Measurements from ENCODE around the gene MAP7D2.

DNA sequence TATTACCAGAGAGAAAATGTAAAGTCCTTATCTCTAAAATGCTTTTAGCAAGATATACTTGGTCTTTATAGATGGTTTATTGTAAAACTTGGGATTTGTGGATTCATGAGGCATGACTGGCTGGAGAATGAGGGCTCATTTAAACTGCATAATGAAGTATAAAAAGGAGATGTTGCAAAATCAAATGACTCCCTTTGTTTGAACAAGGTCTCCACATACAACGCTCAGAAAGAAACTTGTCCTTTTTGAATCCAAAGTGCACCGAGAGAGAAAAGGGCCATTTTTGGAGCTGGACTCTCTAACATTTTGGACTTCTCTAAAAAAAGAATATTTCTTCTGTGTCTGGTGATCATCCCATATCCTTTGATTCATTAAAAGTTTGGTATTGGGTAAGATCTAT, 32.6 kb upstream of the MAP7D2 start:
- no peak for TF ChIP-seq EZH2 (IDR thresholded peaks at IDR 0.05; ENCODE audit: borderline replicate concordance, low read depth, low read length, severe bottlenecking)
- TF ChIP-seq, protein P1, sequence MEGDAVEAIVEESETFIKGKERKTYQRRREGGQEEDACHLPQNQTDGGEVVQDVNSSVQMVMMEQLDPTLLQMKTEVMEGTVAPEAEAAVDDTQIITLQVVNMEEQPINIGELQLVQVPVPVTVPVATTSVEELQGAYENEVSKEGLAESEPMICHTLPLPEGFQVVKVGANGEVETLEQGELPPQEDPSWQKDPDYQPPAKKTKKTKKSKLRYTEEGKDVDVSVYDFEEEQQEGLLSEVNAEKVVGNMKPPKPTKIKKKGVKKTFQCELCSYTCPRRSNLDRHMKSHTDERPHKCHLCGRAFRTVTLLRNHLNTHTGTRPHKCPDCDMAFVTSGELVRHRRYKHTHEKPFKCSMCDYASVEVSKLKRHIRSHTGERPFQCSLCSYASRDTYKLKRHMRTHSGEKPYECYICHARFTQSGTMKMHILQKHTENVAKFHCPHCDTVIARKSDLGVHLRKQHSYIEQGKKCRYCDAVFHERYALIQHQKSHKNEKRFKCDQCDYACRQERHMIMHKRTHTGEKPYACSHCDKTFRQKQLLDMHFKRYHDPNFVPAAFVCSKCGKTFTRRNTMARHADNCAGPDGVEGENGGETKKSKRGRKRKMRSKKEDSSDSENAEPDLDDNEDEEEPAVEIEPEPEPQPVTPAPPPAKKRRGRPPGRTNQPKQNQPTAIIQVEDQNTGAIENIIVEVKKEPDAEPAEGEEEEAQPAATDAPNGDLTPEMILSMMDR (IDR thresholded peaks at IDR 0.05; ENCODE audit: borderline replicate concordance, extremely low read depth, low read length, poor library complexity, severe bottlenecking), result no peak

Data from DND-41 (cell line).